ENCODE results near the gene ZNF512B.

DNA sequence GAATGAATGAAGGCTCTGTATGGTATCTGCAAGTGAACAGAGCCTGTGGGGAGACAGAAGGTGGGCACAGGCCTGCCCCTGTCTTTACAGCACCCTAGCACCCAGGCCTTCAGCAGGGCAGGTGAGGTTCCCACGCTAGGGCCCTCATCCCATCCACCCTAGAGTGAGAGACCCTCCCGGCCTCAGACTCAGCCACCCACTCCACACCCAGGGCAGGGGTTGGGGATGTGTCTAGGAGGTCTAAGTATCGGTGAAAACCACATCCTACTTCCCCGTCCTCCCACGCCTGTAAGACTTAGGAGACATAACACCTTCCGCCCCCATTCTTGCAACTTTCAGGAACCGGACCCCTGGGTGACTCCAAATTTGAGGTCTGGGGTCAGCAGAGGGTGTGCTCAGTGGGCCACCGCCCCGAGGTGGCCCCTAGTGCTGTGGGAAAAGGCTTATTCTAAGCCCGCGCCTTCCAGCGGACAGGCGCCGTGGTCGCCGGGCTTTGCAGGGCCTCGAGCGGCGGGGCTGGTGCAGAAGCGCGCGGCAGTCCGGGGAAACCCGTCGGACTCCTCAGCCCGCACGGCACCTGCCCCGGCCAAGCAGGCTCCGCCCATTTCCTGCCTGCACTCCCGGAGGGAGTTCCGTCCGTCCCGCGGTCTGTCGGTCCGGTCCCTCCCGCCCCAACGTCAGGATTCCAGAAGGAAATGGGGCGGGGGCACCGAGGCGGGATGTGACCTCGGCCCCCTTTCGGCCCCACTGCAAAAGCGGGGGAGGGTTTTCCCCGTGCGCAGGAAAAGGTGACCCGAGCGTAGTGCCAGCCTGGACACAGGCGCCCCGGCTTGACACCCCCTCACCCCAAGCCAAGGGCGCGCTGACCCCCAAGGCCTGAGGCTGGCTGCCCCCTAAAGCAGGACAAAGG is 8.8 kb upstream of the ZNF512B start:
- TF ChIP-seq, protein P1, sequence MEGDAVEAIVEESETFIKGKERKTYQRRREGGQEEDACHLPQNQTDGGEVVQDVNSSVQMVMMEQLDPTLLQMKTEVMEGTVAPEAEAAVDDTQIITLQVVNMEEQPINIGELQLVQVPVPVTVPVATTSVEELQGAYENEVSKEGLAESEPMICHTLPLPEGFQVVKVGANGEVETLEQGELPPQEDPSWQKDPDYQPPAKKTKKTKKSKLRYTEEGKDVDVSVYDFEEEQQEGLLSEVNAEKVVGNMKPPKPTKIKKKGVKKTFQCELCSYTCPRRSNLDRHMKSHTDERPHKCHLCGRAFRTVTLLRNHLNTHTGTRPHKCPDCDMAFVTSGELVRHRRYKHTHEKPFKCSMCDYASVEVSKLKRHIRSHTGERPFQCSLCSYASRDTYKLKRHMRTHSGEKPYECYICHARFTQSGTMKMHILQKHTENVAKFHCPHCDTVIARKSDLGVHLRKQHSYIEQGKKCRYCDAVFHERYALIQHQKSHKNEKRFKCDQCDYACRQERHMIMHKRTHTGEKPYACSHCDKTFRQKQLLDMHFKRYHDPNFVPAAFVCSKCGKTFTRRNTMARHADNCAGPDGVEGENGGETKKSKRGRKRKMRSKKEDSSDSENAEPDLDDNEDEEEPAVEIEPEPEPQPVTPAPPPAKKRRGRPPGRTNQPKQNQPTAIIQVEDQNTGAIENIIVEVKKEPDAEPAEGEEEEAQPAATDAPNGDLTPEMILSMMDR (IDR thresholded peaks at IDR 0.05 in 4 of 5, conservative IDR thresholded peaks at IDR 0.05 in 1 of 5): no peak
- no peak for TF ChIP-seq POLR2A (IDR thresholded peaks at IDR 0.05)
